HG02623 (cell line): ENCODE results near the gene CYP26A1.

Experiments used
- ATAC-seq: cut with Tn5 transposase; IDR thresholded peaks from one replicate; pipeline ENCODE4 v1.9.1; 2021; ENCODE audit warnings: moderate library complexity; ENCODE audit not compliant: unreplicated experiment

CYP26A1 gene

GRCh38 chr10:93073539-93074146 lies at the start of gene CYP26A1:
CYP26A1 (plus strand) TSS chr10:93073893; CDS start chr10:93073935, 42 bp downstream.
- ATAC-seq: no peak

DNA sequence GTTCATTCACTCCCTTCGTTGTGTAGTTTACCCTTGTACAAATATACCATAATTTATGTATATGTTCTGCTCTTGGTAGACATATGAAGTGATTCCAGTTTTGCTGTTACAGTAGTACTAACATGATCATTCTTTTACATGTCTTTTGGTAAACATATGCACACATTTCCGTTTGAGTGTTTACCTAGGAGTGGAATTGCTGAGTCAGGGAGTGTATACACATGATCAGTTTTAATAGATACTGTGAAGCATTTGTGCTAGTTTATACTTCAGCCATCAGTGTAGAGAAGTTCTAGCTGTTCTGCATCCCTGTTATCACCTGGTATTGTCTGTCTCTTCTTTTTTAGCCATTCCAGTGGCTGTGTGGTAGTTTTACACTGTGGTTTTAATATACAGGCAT lies 47.6 kb upstream of the CYP26A1 start:
- no peak for ATAC-seq

GRCh38 chr10:93027508-93027907 lies 46.2 kb upstream of the CYP26A1 start:
- ATAC-seq: no peak

DNA sequence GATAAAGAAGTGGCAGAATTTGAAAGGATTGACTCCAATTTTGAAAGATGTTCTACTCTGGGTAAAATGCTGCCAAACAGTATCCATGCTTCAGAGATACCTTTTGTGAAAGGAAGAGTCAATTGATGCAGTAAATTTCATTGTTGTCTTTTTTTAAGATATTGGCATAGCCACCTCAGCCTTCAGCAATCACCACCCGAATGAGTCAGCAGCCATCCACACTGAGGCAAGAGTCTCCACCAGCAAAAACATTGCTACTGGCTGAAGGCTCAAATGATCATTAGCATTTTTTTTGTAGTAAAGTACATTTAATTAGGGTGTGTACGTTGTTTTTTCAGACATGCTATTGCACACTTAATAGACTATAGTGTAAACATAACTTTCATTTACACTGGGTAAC lies 44.8 kb upstream of the CYP26A1 start:
- no peak for ATAC-seq

DNA sequence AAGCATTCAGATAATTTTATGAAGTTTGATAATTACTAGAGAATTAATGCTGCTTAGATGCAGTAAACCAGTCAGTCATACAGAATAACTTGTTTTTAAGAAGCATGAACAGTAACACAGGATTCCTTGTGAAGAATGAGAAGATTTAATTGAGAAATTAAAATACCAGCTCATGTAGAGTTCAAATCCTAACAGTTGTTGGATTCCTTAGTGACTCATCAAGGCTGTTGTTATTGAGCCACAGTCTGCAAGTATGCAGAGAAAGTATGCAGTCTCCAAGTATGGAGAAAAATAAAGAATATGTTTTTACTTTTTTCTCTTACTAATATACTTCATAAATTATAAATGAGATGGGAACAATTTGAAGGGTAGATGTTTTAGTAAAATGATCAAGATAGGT lies 43.3 kb upstream of the CYP26A1 start:
- ATAC-seq: no peak

DNA sequence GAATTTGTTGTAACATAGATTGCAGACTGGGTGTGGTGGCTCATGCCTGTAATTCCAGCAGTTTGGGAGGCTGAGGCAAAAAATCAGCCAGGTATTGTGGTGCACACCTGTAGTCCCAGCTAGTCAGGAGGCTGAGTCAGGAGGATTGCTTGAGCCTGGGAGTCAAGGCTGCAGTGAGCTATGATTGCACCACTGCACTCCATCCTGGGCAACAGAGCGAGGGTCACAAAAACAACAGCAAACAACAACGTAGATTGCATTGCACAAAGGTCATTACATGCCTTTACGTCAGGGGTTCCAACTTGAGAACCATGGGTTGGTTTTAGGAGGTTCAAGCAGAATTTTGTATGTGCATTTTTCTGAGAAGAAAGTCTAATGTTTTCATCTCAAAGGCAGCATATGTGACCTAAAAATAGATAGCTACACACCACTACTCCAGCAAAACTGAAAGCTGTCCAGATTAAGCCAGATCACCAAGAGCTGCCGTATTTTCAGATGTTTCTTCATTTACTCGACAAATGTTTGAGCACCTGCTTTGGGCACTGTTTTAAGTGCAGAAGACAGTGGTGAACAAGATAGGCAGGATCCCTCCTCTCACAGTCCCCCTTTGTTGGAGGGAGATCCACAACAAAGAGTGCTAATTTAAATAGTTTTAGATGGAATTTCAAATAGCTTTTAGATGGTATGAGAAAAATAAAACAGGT lies 41.4 kb upstream of the CYP26A1 start:
- ATAC-seq: no peak

DNA sequence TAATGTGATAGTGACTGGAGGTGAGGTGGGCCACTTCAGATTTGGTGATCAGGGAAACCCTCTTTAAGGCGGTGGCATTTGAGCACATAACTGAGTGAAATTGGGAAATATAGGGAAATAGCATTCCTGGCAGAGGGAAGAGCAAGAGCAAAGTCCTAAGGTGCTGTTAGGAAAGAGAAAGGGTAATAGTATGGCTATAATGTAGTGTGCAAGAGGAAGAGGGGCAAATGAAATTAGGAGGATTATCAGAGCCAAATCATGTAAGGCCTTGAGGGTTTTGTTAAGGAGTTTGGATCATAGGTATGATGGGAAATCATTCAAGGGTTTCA lies 40.9 kb upstream of the CYP26A1 start:
- no peak for ATAC-seq

GRCh38 chr10:93034426-93034825 lies 39.3 kb upstream of the CYP26A1 start:
- ATAC-seq: no peak

- no peak for ATAC-seq
Measured at GRCh38 chr10:93039110-93039509, 34.6 kb upstream of the CYP26A1 start.

- no peak for ATAC-seq
Measured at GRCh38 chr10:93039721-93040120, 34.0 kb upstream of the CYP26A1 start.

DNA sequence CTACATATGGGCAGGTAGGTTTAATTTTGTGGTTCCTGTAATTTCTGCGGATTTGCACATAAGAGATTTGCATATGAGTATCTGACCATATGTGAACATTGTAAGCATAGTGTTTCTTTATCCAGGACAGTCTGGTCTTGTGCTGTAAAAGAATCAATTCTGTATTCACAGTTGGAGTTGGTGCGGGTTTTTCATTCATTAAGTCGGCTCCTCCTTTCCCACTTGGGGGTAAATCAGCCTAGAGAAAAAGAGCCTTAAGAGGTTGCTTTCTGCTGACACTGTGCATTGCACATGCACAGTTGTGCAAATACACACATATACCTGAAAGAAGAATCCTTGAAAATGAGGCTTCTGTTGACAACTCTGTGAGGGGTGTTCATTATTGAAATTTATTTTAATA lies 19.2 kb upstream of the CYP26A1 start:
- ATAC-seq: no peak

- no peak for ATAC-seq
Measured at GRCh38 chr10:93058139-93058538, 15.6 kb upstream of the CYP26A1 start.

GRCh38 chr10:93059975-93060886 lies 13.5 kb upstream of the CYP26A1 start, which contains the start of gene CYP26C1:
CYP26C1 (plus strand) TSS chr10:93060798; CDS start chr10:93061264, 466 bp downstream.
- ATAC-seq: no peak

DNA sequence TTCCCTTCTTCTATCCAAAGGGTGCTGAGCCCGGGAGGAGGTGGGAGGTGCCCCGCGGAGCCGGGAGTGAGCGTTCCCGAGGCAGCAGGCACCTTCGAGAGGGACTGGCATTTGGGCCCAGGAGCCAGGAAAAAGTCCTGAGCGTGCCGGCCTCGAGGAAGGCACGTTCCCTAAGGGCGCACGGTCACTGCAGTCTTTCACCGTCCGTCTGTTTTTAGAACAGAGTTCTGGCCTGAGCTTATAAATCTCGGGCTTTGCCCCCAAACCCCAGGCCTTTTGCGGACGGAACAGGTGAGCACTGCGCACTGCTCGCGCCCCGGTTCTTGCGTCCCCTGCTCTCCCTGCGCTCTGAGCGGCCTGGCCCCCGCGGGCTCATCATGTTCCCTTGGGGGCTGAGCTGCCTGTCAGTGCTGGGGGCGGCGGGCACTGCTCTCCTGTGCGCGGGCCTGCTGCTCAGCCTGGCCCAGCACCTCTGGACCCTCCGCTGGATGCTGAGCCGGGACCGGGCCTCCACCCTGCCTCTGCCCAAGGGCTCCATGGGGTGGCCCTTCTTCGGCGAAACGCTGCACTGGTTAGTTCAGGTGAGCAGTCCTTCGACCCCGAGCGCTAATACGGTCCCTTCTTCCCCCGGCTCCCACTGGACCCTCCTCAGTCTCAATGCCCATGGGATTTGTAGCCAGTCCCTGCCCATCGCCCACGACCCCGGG lies 12.7 kb upstream of the CYP26A1 start:
- ATAC-seq: no peak

GRCh38 chr10:93061594-93062513 lies 11.8 kb upstream of the CYP26A1 start:
- no peak for ATAC-seq

DNA sequence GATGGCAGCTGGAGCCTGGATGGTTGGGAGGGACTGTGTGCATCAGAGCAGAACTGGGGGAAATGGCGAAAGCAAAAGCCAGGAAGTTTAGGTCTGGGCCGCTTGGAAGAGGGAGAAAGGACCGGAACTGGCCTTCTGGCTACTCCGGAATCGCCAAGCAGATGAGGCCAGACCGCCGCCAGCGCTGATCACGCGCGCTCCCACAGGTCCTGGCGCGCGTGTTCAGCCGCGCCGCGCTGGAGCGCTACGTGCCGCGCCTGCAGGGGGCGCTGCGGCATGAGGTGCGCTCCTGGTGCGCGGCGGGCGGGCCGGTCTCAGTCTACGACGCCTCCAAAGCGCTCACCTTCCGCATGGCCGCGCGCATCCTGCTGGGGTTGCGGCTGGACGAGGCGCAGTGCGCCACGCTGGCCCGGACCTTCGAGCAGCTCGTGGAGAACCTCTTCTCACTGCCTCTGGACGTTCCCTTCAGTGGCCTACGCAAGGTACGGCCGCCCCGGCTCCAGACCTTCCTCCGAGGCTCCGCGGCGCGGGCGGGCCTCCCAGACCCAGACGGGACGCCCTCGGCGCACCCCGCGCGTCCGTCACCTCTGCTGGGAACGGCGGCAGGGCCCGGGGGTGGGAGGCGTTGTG lies 11.1 kb upstream of the CYP26A1 start:
- no peak for ATAC-seq

- no peak for ATAC-seq
Measured at GRCh38 chr10:93063144-93063976, 10.3 kb upstream of the CYP26A1 start.

DNA sequence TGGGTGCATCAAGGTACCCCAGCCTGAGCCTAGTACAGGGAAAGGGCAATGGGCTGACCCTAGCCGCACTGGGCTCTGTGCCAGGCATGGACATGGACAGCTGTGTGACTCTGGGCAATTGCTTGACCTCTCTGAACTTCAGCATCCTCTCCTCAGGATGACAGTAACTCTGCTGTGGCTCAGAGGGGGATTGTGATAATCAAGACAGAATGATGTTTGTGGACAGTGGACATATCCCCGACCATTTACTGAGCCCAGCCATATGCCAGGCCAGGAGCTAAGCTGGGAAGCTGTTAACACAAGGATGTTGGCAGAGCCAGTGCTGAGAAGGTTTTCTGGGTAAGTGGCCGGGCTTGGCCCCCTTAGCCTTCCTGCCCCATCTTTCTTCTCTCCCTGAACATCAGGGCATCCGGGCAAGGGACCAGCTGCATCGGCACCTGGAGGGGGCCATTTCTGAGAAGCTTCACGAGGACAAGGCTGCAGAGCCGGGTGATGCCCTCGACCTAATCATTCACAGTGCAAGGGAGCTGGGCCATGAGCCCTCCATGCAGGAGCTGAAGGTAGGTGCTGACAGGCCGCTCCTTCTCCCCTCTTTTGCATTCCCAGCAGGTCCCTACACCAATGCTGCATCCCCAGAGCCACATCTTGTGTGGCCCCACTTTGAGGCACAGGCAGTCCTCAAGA lies 9.6 kb upstream of the CYP26A1 start:
- ATAC-seq: no peak
